GM19193 (cell line): ENCODE data around the gene RRP1.

Experiments
- POLR2A ChIP-seq: IDR thresholded peaks from 4 replicates; pipeline ENCODE4 v1.6.1; 2011; ENCODE audit not compliant: insufficient read depth, insufficient read length; ENCODE audit errors: extremely low read depth

The RRP1 gene

GRCh38 chr21:43789276-43790009, at the start of gene RRP1:
Gene RRP1, plus strand, starts transcription at chr21:43789577. Its CDS starts 53 bp downstream, at chr21:43789630.
- TF ChIP-seq POLR2A: peak; percentile 84

DNA sequence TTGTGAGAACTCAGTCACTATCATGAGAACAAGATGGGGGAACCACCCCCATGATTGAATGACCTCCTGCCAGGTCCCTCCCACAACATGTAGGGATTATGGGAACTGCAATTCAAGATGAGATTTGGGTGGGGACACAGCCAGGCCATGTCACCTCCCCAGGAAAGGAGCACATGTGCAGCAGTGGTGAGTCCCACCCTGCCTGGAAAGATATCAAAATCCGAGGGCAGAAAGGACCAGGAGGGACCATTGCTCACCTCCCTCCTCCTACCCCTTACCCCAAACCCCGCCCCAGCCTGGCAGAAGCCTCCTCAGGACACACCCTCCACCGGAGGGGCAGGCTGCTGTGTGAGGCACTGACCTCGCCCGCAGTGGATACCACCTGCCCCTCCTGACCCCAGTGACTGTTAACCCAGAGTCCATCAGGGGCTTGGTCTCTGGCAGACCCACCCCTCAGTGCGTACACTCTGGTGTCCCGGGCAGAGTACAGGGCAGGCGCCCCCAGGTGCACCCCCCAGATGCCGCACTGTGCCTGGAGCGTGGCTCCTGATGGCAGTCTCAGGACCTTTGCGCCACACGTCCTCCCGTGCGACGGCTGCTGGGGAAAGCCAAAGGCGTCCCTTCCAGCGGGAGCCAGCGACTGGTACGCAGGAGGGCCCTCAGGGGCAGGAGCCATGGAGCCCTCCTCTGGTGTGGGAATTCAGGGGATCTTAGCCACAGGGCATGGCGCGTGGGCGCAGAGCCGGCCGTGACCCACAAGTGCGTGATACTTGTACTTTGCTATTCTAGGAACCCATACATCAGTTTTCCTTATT, 49.5 kb upstream of the RRP1 start:
- no peak for TF ChIP-seq POLR2A

DNA sequence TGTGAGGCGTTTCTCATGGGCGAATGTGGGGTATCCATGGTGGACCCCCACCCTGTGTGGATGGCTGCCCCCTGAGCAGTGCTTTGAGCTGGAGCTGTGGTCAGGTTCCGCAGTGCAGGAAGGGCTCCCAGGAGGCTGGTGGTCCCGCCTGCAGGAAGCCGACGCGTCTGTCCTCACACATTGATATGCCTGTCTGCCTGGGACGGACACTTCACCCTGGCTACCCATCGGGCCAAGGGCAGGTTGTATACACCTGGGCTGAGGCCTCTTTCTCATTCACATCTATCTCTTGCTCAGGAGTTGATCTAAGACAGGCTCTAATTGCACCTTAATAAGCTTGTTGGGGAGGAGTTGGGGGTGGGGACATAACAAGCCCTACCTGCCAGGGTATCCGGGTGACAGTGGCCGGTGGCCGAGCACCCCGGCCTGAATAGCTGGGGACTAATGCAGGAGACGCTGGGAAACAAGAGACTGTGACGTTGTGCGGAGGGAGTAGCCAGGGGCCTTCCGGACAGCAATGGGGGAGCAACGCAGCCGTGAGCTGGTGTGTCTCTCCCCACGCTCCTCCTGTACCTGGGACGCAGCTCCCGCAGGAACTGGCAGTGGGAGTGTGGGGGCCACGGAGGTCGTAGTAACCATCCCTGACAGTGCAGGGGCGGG, 48.8 kb upstream of the RRP1 start:
- no peak for TF ChIP-seq POLR2A

DNA sequence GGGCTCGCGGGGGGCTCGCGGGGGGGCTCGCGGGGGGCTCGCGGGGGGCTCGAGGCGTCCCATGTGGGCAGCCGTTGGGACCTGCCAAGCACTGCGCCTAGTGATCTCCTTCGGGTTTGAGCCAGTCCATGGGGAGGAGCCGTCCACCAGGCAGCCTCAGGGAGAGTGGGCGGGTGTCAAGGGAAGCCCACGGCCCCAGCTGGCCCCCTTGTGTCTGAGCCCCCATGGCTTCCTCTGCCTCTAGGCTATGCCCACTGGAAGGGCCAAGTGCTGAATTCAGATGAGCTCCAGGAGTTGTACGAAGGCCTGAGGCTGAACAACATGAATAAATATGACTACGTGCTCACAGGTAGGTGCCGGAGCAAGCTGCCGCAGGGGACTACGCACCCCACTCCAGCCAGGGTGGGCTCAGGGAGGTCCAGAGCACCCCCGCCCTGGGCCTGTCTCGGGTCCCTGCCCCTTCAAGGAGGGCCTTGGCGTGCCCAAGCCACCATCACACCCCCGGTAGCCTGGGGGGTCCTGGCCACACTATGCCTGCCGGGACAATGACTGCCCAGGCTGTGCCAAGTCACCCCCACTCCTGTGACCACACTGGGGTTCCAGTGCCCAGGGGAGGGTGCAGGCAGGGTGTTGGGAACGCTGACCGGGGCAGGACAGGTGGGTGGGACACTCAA, 47.8 kb upstream of the RRP1 start:
- TF ChIP-seq POLR2A: no peak

GRCh38 chr21:43743947-43744346, 45.4 kb upstream of the RRP1 start:
- no peak for TF ChIP-seq POLR2A

DNA sequence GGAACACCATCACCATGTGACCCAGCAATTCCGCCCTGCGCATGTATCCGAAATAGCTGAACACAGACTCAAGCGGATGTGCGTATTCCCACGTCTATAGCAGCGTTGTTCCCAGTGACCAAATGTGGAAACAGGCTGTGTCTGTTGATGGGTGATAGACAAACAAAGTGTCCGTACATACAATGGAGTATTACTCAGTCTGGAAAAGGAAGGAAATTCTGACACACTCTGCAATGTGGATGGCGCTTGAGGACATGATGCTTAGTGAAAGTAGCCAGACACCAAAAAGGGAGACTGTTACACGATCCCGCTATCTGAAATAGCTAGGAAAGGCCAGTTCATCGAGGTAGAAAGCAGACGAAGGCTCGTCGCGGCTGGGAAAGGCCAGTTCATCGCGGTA, 44.7 kb upstream of the RRP1 start:
- TF ChIP-seq POLR2A: no peak

DNA sequence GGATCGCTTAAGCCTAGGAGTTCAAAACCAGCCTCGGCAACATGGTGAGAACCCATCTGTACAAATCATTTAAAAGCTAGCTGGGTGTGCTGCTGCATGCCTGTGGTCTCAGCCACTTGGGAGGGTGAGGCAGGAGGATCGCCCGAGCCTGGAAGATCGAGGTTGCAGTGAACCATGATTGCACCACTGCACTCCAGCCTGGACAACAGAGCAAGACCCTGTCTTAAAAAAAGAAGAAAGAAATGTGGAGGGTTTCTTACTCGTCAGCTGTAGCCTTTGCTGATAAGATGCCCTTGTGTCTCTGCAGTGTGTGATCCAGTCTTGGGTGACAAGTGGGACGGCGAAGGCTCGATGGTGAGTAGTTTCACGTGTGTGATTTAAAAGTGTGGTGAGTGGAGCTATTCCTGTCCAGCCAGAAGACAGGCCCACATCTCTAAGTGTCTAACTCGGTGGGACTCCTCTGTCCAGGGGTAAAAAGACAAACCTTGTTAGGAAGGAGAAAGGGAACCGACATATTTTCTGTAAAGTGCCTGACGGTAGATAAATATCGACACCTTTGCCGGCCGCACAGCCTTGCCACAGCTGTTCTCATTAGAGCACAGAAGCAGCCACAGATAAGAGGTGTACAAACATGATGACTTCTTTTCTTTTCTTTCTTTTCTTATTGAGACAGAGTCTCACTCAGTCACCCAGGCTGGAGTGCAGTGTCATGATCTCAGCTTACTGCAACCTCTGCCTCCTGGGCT, 43.4 kb upstream of the RRP1 start:
- TF ChIP-seq POLR2A: no peak

GRCh38 chr21:43748622-43749021, 40.8 kb upstream of the RRP1 start:
- TF ChIP-seq POLR2A: no peak

- no peak for TF ChIP-seq POLR2A
These were observed 39.6 kb upstream of the RRP1 start for GRCh38 chr21:43749651-43750262.

- no peak for TF ChIP-seq POLR2A
These were observed 38.9 kb upstream of the RRP1 start for GRCh38 chr21:43750339-43751033.

GRCh38 chr21:43751955-43752591, 37.3 kb upstream of the RRP1 start:
- TF ChIP-seq POLR2A: no peak

DNA sequence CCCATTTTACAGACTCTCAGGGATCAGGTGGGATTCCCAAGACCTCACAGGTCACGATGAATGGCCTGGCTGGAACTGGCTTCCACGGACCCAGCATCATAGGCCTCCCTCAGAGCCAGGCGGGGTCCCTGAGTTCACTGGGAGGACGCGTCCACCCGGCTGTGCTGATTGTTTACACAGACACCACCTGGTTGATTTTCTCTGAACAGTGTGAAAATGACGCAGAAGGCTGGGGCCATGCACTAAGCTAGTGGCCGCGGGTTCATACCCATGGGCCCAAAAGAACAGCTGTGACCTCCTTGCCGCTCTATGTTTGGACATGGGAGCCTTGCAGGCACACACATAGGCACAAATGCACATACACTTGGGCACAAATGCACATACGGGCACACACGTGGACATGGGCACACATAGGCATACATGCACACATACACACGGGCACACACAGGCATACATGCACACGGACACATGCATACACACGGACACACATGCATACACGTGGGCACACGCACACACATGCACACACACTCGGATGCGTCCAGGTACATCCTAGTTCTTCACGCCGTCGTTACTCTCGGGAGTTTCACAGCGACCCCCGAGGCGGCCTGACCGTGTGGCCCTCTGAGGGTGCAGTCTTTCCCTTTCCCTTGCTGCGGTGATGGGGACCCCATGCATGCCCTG, 36.5 kb upstream of the RRP1 start:
- peak; percentile 17 for TF ChIP-seq POLR2A

GRCh38 chr21:43753439-43753799, 36.0 kb upstream of the RRP1 start:
- no peak for TF ChIP-seq POLR2A
